WTC11 (cell line): ENCODE data around the gene TMEM185A.

Experiments
- ATF3 ChIP-seq: sonication (generic); formaldehyde crosslinking; conservative IDR thresholded peaks from 2 replicates; pipeline ENCODE4 v1.8.1; 2022; ENCODE audit warnings: mild to moderate bottlenecking, missing genetic modification reagents
- CTCF ChIP-seq: fragments of 200-600 bp; IDR thresholded peaks from 2 replicates; pipeline ENCODE4 v1.8.0; 2022; ENCODE audit warnings: antibody characterized with exemption
- SP1 ChIP-seq: sonication (generic); formaldehyde crosslinking; conservative IDR thresholded peaks from 2 replicates; pipeline ENCODE4 v1.8.1; 2022; ENCODE audit warnings: missing genetic modification reagents
- TCF7 ChIP-seq: sonication (generic); formaldehyde crosslinking; IDR thresholded peaks from 2 replicates; pipeline ENCODE4 v1.8.0; 2022; ENCODE audit warnings: mild to moderate bottlenecking, low read depth, missing genetic modification reagents, moderate library complexity
- TEAD4 ChIP-seq: sonication (generic); formaldehyde crosslinking; IDR thresholded peaks from 2 replicates; pipeline ENCODE4 v1.8.0; 2022; ENCODE audit warnings: mild to moderate bottlenecking, missing genetic modification reagents
- USF2 ChIP-seq: sonication (generic); formaldehyde crosslinking; IDR thresholded peaks from 2 replicates; pipeline ENCODE4 v1.8.1; 2023; ENCODE audit warnings: mild to moderate bottlenecking, missing genetic modification reagents, moderate library complexity
- TF ChIP-seq, protein P1 (sequence below): fragments of 250-450 bp; sonication (Bioruptor Pico); IDR thresholded peaks from 2 replicates; pipeline ENCODE4 v1.9.0; 2021; ENCODE audit warnings: mild to moderate bottlenecking, borderline replicate concordance
- TF ChIP-seq, protein P2 (sequence below): sonication (generic); formaldehyde crosslinking; IDR thresholded peaks from 2 replicates; pipeline ENCODE4 v1.8.1; 2023; ENCODE audit warnings: mild to moderate bottlenecking, moderate library complexity, missing genetic modification reagents
- TF ChIP-seq, protein P3 (sequence below): sonication (generic); formaldehyde crosslinking; IDR thresholded peaks from 2 replicates; pipeline ENCODE4 v1.8.1; 2022; ENCODE audit warnings: mild to moderate bottlenecking, moderate library complexity, missing genetic modification reagents

GRCh38 chrX:149572743-149573142, 58.8 kb downstream of the TMEM185A start:
- TF ChIP-seq SP1 (CRISPR knock-in tag) (no peak), CTCF (no peak), TEAD4 (no peak), ATF3 (CRISPR knock-in tag) (no peak), TCF7 (CRISPR knock-in tag) (no peak), USF2 (CRISPR knock-in tag) (no peak)
- TF ChIP-seq, protein P1, sequence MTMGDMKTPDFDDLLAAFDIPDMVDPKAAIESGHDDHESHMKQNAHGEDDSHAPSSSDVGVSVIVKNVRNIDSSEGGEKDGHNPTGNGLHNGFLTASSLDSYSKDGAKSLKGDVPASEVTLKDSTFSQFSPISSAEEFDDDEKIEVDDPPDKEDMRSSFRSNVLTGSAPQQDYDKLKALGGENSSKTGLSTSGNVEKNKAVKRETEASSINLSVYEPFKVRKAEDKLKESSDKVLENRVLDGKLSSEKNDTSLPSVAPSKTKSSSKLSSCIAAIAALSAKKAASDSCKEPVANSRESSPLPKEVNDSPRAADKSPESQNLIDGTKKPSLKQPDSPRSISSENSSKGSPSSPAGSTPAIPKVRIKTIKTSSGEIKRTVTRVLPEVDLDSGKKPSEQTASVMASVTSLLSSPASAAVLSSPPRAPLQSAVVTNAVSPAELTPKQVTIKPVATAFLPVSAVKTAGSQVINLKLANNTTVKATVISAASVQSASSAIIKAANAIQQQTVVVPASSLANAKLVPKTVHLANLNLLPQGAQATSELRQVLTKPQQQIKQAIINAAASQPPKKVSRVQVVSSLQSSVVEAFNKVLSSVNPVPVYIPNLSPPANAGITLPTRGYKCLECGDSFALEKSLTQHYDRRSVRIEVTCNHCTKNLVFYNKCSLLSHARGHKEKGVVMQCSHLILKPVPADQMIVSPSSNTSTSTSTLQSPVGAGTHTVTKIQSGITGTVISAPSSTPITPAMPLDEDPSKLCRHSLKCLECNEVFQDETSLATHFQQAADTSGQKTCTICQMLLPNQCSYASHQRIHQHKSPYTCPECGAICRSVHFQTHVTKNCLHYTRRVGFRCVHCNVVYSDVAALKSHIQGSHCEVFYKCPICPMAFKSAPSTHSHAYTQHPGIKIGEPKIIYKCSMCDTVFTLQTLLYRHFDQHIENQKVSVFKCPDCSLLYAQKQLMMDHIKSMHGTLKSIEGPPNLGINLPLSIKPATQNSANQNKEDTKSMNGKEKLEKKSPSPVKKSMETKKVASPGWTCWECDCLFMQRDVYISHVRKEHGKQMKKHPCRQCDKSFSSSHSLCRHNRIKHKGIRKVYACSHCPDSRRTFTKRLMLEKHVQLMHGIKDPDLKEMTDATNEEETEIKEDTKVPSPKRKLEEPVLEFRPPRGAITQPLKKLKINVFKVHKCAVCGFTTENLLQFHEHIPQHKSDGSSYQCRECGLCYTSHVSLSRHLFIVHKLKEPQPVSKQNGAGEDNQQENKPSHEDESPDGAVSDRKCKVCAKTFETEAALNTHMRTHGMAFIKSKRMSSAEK (CRISPR knock-in tag), result no peak
- TF ChIP-seq, protein P2, sequence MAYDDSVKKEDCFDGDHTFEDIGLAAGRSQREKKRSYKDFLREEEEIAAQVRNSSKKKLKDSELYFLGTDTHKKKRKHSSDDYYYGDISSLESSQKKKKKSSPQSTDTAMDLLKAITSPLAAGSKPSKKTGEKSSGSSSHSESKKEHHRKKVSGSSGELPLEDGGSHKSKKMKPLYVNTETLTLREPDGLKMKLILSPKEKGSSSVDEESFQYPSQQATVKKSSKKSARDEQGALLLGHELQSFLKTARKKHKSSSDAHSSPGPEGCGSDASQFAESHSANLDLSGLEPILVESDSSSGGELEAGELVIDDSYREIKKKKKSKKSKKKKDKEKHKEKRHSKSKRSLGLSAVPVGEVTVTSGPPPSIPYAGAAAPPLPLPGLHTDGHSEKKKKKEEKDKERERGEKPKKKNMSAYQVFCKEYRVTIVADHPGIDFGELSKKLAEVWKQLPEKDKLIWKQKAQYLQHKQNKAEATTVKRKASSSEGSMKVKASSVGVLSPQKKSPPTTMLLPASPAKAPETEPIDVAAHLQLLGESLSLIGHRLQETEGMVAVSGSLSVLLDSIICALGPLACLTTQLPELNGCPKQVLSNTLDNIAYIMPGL (CRISPR knock-in tag), result no peak
- TF ChIP-seq, protein P3, sequence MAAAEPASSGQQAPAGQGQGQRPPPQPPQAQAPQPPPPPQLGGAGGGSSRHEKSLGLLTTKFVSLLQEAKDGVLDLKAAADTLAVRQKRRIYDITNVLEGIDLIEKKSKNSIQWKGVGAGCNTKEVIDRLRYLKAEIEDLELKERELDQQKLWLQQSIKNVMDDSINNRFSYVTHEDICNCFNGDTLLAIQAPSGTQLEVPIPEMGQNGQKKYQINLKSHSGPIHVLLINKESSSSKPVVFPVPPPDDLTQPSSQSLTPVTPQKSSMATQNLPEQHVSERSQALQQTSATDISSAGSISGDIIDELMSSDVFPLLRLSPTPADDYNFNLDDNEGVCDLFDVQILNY (CRISPR knock-in tag), result no peak
